ENCODE measurements around the gene IREB2.

Gene IREB2

GRCh38 chr15:78422571-78423340 lies 15.3 kb upstream of the IREB2 start:
- TF ChIP-seq GABPA (IDR thresholded peaks at IDR 0.05; ENCODE audit: low read depth) (no peak), REST (IDR thresholded peaks at IDR 0.05; ENCODE audit: insufficient replicate concordance, low read depth) (no peak), POLR2AphosphoS5 (IDR thresholded peaks at IDR 0.05; ENCODE audit: low read depth) (no peak), CTCF (IDR thresholded peaks at IDR 0.05; ENCODE audit: insufficient read depth, low read length) (peak; percentile 94)
- DNase-seq (ENCODE audit: low read depth in 1 of 2, low spot score in 1 of 2): peak in 1 of 2 experiments; percentile 83
- Histone ChIP-seq H3K4me3 (replicated peaks; ENCODE audit: insufficient read depth, low read length) (no peak overlapping the region), H3K27me3 (ENCODE audit: insufficient read depth, poor library complexity, severe bottlenecking) (no peaks in the 10 kb centered on the region), H3K27ac (replicated peaks) (peak overlapping the region; percentile 27)

- peak overlapping the region; percentile 71 for H3K27ac ChIP-seq (replicated peaks)
These were observed 13.3 kb upstream of the IREB2 start for GRCh38 chr15:78424673-78425072.

More at GRCh38 chr15:78424673-78425072, 13.3 kb upstream of the IREB2 start:
- H3K27me3 ChIP-seq (ENCODE audit: insufficient read depth, poor library complexity, severe bottlenecking): no peaks in the 10 kb centered on the region
- TF ChIP-seq SPI1 (IDR thresholded peaks at IDR 0.05; ENCODE audit: borderline replicate concordance, low read depth) (no peak), CTCF (IDR thresholded peaks at IDR 0.05; ENCODE audit: insufficient read depth, low read length) (no peak), REST (IDR thresholded peaks at IDR 0.05; ENCODE audit: insufficient replicate concordance, low read depth) (no peak), POLR2AphosphoS5 (IDR thresholded peaks at IDR 0.05; ENCODE audit: low read depth) (no peak), GABPA (IDR thresholded peaks at IDR 0.05; ENCODE audit: low read depth) (no peak)
- DNase-seq (ENCODE audit: low read depth in 1 of 2, low spot score in 1 of 2): no peak
- no peak overlapping the region for H3K4me3 ChIP-seq (replicated peaks; ENCODE audit: insufficient read depth, low read length)
